Stimulated activated CD4-positive, alpha-beta T cell treated with anti-CD3 and anti-CD28 coated beads, Interleukin-2, amount 100 ng/mL, for 4 hours (primary cell): ENCODE results near the gene TSC22D1.

Source experiments
- DNase-seq: peaks from one replicate; pipeline ENCODE4 v3.0.0-alpha.2; 2020; ENCODE audit warnings: low read depth

Gene TSC22D1

DNA sequence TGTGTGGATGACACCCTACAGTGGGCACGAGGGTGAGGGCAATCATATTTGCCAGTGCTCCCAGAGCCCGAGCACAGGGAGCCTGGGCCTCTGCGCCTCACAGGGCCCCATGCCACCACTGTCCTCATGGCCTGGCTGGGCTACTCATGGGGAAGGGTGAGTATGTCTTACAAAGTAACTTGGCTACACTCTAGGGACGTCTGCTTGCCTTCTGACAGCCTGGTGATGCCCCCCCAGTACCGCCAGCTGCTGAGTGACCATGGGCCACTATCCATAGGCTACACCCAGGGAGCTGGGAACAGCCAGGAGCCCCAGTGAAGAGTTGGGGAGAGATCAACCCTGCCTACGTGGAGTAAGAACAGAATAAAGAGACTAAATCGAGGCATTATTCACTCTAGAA is 123.7 kb downstream of the TSC22D1 start:
- DNase-seq = no peak

DNA sequence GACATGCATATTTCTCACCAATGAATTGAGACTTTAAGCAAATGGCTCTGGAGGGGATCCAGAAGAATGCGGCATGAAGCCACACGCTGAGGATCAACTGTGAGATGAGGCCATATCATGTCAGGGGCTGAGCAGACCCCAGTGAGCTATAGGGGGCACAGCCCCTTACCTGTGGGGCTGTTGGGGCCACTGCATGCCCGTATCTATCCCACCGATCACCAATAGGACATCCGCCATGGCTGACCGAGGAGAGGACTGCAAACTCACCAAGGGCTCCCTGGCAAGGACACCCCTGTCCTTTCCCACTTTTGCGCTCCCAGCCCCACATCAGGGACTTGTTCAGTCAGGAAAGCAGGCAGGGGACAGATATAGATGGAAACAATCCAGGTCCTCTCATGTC is 124.5 kb downstream of the TSC22D1 start:
- DNase-seq = no peak

DNA sequence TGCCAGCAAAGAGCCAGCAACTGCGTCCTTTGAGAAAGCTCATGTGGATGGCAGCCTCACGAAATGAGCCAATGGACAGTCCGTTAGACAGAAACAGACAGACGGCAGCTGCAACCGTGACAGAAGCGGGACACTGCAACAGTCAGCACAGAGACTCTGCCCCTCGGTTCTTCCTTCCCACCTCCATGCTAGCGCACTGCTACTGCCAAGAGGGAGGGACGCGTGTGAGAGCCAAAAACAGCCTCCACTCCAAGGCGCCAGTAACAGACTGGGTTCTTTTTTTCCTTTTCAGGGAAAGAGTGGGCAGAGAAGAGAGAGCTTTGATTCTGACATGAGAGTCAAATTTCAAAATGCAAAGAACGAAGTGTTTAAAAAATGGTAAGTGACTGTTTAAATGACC is 125.0 kb downstream of the TSC22D1 start:
- no peak for DNase-seq

DNA sequence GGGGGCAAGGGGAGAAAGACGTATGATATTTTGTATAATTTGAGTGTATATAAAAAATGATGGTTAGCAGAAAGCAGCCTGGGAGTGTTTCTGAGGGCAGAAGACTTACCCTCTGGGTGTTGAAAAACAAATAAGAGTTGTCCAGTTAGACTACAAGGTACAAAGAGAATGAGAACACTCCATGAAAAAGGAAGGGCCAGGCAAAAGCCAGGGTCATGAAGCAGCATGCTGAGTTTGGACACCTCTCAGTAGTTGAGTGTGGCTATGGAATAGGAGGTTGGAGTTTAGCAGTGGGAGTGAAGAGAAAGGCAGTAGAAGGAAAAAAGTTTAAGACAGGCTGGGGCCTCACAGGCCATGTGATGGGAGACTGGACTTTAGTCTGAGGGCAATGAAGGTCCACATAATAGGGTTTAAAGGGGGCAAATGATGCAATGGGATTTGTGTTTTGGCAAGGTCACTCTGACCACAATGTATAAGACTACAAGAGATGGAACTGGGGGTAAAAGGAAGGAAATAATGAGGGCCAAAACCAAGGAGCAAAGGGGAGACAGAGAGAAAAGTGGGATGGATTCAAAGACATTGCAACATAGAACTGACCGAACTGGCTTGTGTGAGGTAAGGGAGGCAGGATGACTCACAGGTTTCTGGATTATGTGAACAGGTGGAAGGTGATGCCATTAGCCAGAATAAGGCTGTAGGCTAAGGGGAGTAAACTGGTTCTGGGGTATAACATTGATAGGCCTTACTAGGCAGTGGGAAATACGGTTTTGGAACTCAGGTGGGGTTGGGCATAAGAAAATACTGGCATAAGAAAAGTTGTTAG is 125.9 kb downstream of the TSC22D1 start:
- DNase-seq = no peak

DNA sequence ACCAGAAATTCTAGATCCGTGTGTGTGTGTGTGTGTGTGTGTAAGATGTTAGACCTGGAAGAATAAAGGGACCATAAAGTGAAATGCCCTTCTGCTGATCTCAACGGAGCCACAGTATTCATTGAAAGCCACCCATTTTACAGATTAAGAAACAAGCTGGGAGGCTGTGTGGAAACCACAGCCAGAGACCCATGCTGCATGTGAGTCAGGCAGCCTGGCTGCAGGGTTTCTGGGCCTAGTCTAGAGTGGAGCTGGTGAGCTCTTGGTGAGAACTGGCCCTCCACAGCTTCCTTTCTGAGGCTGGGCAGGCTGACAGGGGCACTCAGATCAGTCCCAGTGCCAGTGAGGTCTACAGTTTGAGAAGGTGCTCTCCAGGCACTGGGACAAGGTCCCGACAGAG is 127.3 kb downstream of the TSC22D1 start:
- no peak for DNase-seq

DNA sequence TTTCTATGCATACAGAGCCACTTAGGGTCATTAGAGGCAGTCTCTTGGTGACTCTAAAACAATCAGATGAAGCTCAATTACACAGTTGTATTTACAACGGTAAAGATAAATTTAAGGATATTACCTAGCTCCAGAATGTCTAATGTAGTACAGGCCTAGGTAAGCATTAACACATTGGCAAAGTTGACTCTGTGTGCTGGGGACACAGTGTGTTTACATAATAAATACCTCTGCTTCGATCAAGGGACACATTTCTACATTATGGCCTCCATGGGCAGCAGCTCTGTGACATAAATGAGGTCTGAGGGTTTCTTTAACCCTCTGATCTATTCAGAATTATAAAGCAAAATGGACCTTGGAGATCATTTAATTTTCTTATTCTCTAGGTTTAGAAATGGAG is 127.8 kb downstream of the TSC22D1 start:
- no peak for DNase-seq

DNA sequence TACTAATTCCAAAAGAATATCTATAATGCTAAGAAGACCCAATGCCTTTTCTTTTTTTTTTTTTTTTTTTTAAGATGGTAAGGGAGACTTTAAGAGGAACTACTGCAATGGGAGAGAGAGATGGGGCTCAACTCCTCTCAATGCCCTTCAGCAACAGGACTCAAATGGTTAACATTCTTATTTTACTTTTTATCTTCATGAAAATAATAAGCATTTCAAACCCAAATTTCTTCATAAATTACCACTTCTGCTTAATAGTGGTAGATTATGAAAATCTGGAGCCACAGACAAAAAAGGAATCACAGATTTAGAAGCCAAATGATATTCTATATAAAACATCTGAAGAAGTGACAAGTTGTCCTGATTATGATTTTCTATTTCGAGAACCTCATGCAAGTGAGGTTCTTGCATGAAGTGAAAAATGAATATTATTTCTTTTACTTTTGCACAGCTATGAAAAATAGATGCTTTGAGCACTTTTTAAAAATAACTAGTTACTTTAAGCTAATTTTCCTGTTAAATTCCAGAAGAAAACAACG is 128.3 kb downstream of the TSC22D1 start:
- no peak for DNase-seq

DNA sequence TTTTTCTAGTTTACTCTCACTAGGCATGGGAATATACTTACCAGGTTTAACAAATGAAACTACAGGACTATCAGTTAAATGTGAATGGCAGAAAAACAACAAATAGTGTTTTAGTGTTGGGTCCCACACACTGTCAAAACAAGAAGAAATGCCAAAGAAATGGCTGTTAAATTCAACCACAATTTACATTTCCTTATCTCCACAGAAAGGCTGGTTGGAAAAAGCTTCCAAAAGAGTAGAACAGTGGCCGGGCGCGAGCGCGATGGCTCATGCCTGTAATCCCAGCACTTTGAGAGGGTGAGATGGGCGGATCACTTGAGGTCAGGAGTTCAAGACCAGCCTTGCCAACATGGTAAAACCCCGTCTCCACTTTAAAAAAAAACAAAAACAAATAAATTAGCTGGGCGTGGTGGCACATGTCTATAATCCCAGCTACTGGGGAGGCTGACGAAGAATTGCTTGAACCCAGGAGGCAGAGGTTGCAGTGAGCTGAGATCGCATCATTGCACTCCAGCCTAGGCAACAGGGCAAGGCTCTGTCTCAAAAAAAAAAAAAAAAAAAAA is 136.0 kb downstream of the TSC22D1 start:
- no peak for DNase-seq

DNA sequence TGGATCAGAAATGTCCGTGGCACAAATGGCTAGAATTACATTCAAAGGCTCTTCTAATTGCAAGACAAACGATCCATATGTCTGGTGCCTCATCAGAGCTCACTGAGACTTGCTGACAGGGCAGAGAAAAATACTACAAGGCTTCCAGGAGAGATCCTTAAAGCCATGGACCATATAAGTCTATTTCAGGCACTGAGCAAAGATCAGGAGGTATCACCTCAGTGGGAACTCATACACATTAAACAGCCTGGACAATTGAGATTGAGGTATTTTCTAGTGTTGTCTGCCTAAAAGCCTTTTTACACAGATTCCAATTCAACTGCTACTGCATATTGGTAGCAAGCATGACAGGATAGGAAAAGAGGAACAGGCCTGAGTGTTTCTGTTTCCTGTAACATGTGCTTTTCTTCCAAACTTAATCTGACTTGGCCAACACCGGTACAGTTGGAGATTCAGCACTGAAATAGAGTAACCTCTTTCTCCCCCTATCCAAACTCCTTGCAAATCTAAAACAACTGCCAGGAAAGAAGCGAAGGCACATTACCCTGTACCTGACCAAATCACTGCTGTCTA is 136.6 kb downstream of the TSC22D1 start:
- DNase-seq = no peak

DNA sequence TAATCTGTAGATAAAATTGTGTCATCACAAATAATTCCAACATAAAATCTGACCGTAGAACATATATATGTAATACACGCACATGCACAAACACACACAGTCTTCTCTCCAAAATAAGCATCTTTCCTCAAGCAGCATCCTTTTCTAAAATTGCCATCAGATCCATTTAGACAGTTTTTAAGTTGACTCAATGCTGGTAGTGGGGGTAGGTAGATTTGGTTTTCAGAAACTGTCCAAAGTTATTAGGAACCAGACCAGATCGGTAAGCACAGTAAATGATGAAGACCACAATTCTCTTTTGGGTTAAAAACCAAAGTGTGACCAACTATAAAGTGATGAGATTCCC is 137.9 kb downstream of the TSC22D1 start:
- DNase-seq = no peak

DNA sequence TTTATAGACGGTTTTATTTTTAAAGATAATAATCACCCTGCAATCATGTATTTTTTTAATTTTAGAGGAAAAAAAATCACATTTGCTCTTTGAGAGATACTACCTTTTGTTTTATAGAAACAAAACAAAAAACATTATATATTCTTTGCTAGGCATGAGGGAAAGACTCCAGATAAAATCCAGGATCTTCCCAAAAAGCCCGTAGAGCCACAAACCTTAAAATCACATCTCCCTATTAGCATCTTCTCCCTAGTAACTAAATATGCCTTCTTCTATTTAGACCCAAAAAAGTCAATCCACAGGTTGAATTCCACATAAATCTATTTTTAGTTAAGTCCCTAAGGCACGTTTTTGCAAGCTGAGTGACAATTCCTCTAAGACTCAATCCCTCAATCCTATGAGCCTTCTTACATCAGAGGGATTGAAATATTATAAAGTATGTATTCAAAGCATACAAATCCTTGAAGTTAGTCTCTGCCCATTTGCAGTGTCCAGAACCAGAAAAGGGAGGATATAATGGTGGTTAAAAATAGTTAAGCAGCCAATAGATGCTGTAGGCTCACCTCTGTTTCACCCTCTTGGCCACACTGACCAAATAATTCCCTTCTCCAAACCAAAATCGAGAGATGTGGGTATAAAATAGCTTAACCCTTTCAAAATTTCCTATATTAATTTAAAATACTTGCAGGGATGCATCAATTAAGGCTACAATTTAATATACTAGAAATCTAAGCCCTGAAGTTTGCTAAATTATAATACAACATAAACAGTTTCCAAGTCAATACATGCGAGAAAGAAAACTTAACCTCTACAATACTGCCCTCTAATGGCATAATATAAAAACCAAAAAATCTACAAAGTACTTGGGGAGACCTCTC is 138.5 kb downstream of the TSC22D1 start:
- DNase-seq = no peak

DNA sequence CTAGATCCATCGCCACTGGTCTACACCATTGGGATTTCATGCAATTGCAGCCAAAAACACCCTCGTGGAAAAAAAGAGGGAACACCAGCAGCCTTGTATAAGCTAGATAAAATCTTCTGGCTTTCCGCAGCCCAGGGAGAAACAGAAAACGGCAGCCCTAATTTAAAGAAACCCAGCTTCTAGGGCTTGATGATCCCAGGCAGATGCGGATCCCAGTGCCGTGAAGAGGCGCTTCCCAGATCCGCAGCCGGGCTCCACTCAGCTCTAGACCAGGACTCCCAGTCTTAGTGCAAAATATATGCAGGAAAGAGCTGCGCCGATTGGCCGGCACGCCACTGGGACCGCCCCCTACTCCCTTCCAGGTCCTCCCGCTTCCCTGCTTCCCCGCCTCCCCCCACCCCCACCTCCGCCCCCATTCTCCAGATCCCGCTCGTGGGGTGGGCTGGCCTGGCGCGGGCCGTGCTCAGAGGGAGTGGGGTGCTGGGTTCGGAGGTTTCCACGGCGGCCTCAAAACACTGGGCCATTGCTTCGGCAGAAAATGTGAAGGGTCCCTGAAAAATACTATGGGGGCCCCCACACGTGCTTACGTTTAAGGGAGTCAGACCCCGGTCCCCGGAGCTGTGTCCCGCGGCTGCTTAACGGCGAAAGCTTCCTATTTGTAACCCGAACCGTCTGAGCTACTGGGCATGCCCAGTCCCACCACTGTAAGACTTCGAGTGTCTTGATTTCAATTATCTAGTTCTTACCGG is 139.4 kb downstream of the TSC22D1 start:
- peak; percentile 19 for DNase-seq

DNA sequence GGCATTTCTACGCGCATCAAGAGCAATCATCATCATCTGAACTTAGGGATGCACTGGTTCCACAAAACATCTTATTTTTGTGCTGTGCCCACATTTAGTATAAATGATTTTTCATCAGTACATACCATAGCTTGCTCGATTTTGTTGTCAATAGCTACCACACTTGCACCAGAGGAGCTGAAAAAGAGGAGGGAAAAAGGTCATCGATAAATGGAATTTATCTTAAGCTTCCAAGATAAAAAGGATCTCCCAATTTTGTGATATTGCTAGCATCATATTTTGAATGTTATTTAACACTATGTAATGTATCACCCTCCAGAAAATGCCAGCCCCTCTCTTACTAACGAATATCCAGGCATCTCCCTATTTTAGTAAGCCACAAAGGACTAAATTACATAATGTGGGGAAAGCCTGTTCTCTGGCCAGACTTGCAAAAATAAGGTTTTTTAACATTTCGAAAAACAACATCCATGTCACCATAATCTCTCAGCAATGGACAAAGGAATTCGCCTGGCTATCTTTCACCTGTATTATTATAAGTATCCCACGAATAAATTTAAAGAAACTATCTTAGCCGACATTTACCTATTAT is 140.1 kb downstream of the TSC22D1 start:
- no peak for DNase-seq

DNA sequence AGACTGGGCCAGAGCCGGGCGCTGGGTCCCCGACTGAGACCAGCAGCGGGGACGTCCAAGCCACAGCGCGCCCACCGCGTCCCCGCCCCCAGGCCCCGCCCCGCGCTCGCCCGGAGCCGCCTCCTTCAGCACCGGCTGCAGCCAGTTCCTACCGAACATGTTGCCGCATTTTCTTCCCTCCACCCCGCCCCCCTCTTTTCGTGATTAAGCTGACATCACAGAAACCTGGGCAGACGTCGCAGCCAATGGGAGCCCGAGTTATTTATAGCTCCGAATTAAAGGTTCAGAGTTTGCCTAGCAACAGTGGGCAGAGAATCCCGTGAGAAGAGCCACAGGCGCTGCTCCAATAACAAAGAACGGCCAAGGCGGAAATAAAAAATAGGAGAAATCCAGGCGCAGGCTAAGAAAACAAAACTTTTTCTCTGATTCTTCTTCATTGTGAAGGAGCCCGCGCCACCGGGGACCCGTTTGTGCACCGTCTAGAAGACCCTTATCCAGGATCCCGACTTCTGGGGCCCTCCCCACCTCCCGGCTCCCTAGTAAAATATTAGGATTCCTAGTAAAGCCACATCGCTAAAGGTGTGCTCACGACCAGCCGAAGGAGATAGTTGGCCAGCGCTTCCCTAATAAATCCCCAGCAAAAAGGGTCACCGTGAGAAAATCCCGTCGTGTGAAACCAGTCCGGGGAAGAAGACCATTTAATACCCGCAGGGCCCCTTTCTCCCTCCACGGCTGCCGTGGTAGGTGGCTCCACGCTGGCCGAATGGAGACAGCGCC is 140.8 kb downstream of the TSC22D1 start:
- peak; percentile 85 for DNase-seq

DNA sequence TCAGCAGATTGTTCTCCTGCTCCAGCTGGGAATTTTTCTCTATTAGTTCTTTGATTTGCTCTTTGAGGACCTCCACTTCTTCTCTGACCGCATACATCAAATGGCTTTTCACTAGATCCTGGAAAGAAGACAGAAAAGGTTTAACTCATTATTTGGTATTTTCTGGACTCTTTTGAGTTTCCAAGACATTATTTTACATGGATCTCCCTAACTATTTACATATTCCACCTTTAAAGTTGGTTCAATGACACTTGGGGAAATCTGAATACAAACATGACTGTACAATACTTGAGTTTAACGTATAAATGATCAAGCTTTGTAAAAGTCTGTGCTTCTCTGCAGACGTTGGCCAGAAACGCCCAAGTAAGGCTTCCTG is 141.4 kb downstream of the TSC22D1 start:
- DNase-seq = no peak

DNA sequence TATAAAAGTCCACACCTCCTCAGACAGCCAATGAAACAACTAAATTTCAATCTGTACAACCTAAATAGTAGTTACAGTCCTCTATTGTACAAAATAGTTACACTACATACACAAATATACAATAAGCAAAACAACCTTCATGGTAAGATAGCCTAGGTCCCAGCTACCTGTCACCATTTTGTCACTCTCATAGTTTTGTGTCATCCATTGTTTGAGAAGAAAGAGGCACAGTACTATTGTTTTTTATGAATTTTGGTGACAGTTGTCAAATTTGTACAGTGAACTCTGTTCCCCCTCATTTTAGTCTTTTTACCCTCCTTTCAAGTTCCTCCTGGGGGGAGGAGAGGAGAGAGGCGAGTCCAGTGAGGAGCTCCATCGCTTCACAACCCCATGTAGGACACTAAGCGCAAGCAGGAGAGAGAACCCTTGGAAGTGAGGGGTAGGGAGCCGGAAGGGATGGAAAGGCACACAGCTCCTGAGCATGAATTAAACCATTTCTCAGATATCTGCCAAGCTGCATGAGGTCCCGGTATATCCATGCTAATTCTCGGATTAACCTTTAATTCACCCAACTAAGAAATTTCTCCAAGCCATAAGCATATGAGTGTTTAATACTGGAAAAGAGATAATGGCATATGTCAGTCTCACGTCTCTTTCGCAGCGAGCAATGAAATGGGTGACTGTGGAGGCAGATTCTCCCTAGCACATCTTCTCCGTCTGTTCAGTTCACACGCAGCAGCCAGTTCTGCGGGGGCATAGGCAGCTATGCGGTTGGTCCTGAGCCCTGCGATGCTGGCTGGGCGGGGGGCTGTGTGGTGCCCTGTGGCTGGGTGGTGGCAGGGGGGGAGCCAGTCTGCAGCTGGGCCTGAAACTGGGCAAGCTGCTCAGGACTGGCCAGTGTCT is 142.0 kb downstream of the TSC22D1 start:
- no peak for DNase-seq

DNA sequence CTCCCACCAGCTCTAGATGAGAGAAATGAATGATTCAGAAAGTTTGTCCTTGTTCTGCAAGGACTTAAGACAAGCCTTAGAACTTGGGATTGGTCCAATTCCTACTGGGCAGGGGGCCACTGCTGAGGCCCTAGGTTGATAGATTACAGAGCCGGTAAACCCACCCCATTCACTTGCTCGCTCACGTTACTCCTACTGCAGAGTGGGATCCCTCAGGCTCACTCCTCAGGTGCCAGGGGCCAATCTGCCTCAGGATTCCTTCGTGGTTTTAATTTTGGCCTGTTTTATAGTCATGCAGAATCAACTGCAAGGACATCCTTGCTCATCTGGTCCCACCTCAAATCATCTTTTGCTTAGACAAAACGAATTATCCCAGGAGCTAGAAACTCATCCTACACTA is 143.5 kb downstream of the TSC22D1 start:
- no peak for DNase-seq

DNA sequence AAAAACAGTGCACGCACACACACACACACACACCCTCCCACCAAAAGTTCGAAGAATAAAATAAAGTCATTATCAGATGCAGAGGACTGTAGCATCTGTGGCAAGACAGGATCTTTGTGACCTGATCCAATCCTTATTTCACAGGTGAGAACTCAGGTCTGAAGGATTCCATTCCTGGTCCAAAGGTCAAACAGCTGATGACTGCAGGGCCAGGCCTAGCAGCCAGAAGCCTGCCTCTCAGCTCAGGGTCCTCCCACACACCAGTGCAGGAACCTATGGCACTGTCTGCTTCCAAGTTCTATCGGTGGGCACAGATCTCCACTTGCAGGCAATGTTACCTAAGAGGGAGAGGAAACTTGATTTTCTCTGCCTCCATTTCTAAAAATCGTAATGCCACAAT is 145.0 kb downstream of the TSC22D1 start:
- no peak for DNase-seq

DNA sequence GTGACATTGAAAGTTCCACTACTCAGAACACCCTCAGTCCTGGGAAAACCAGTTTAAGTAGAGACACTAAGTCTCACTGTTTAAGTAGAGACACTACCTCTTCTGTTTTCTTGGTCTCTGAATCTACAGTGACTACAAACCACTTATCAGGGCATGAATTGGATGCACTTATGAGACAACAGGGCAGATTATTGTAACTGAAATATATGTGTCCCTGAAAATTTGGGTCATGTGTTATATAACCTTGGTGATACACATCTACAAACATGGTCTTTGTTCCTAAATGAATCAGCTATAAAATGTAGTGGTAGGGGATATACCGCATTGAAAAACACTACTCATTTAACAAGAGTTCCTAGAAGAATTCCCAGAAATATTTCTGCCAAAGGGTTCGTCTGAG is 146.8 kb downstream of the TSC22D1 start:
- DNase-seq = no peak

DNA sequence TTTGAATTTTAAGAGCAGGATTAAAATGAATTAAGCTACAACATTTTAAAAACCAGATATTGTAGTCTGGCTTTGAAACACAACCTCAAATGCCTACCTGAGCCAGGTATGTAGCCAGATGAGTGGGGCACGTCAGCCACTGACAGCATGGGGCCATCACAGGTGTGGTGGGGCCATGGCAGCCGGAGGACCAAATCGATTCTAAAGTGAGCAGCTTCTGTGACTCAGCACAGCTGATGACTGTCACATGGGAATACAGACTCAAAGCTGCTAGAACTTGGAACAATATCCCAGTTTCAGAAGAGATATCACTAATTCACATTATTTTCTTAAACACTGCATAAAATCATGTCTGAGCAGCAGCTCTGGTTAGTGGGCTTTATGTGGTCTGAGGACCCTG is 149.7 kb downstream of the TSC22D1 start:
- no peak for DNase-seq
